Activated CD4-positive, alpha-beta T cell treated with anti-CD3 and anti-CD28 coated beads, Interleukin-2, amount 50 U/mL, for 1 hour (primary cell): ENCODE data around the gene DGKB.

Experiments
- DNase-seq: peaks from one replicate; pipeline ENCODE4 v3.0.0-alpha.2; 2020

Gene DGKB

GRCh38 chr7:14432924-14433323, 469.6 kb downstream of the DGKB start:
- DNase-seq, result no peak

- DNase-seq, result no peak
These were observed 471.6 kb downstream of the DGKB start for GRCh38 chr7:14430926-14431325.

- DNase-seq, result no peak
These were observed 477.0 kb downstream of the DGKB start for GRCh38 chr7:14425559-14425958.

- no peak for DNase-seq
These were observed 477.9 kb downstream of the DGKB start for GRCh38 chr7:14424675-14425074.

GRCh38 chr7:14420768-14421167, 481.8 kb downstream of the DGKB start:
- no peak for DNase-seq

- no peak for DNase-seq
These were observed 483.0 kb downstream of the DGKB start for GRCh38 chr7:14419531-14419930.

GRCh38 chr7:14418633-14419032, 483.9 kb downstream of the DGKB start:
- DNase-seq, result no peak

- DNase-seq, result no peak
These were observed 488.1 kb downstream of the DGKB start for GRCh38 chr7:14414274-14414986.

- DNase-seq, result no peak
These were observed 495.1 kb downstream of the DGKB start for GRCh38 chr7:14407246-14408015.

GRCh38 chr7:14403587-14403986, 499.0 kb downstream of the DGKB start:
- no peak for DNase-seq

GRCh38 chr7:14400271-14400670, 502.3 kb downstream of the DGKB start:
- no peak for DNase-seq

GRCh38 chr7:14398526-14398925, 504.0 kb downstream of the DGKB start:
- DNase-seq, result no peak

- no peak for DNase-seq
These were observed 506.7 kb downstream of the DGKB start for GRCh38 chr7:14395860-14396259.

GRCh38 chr7:14394786-14395185, 507.8 kb downstream of the DGKB start:
- DNase-seq, result no peak

- DNase-seq, result no peak
These were observed 513.0 kb downstream of the DGKB start for GRCh38 chr7:14389595-14389994.

- no peak for DNase-seq
These were observed 513.4 kb downstream of the DGKB start for GRCh38 chr7:14389181-14389591.

- no peak for DNase-seq
These were observed 517.5 kb downstream of the DGKB start for GRCh38 chr7:14385074-14385473.

GRCh38 chr7:14381936-14382335, 520.6 kb downstream of the DGKB start:
- no peak for DNase-seq

- no peak for DNase-seq
These were observed 521.2 kb downstream of the DGKB start for GRCh38 chr7:14381306-14381705.

- DNase-seq, result no peak
These were observed 521.7 kb downstream of the DGKB start for GRCh38 chr7:14380881-14381280.

GRCh38 chr7:14377646-14378266, 524.8 kb downstream of the DGKB start:
- DNase-seq, result no peak

GRCh38 chr7:14376711-14377110, 525.8 kb downstream of the DGKB start:
- no peak for DNase-seq

- no peak for DNase-seq
These were observed 526.6 kb downstream of the DGKB start for GRCh38 chr7:14375998-14376397.

GRCh38 chr7:14374336-14374735, 528.2 kb downstream of the DGKB start:
- no peak for DNase-seq
